HG02678 (cell line): ENCODE data around the gene DYNLRB1.
A peak's percentile ranks its signal among the peaks of the same experiment; 100 is the strongest.
"Not testable (repeated sequence)": the region's sequence is repeated elsewhere in the genome, so short reads cannot be mapped to it uniquely, and the experiment has no call there.

Experiments
- ATAC-seq: cut with Tn5 transposase; IDR thresholded peaks from one replicate; pipeline ENCODE4 v1.9.1; 2021; ENCODE audit warnings: mild to moderate bottlenecking, moderate library complexity; ENCODE audit not compliant: unreplicated experiment

Gene DYNLRB1

DNA sequence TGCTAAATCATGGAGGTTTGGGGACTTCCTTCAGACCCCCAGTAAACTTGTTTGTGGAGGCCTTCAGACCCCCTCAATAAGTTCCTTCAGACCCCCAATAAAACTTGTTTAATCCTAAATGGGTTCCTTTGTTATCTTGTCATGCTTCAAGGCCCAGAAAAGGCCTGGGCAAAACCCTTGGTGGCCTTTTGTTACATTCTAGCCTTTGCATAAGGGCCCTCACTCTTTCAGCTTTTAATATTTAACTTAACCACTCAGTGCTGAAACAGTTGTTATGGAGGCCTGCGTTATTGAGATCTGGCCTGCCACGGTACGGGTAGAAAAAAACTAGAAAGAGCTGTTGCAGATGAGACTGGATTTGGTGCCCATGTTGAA, 4.3 kb upstream of the DYNLRB1 start:
- no peak for ATAC-seq

DNA sequence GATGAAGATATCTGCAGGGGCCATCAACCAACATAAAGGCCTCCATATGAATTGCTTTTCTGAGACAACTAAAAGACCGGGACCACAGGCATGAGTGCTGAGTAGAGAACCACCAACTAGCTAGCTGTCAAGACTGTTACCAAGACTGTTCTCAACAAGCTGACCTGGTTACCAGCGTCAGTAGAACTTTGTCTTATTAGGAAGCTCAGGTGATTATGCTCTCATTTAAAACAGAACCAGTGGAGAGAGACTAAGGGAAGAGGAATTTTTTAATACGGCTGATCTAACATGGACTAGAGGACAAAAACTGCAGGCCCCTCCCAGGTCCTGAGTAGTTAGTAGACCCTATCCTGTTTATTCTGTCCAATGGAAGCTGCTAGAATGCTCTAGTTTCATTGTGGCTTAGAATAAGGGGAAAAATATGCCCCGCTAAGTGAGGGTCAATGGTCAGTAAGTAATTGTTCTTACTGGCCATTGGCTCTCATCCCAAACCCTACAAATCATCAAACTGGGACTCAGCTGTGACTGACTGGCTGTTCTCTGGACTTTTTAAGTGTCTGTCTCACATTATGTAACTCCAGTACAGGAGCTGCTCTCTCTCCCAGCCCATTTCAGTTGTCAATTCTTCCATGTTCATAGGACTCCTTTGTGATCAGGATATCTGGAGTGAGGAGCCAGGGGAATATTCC, 3.8 kb upstream of the DYNLRB1 start:
- no peak for ATAC-seq

- ATAC-seq, result no peak
These were observed 3.2 kb upstream of the DYNLRB1 start for GRCh38 chr20:34512955-34513419.

GRCh38 chr20:34514034-34514433, 2.2 kb upstream of the DYNLRB1 start:
- not testable (repeated sequence) for ATAC-seq

- ATAC-seq, result no peak
These were observed 1.2 kb upstream of the DYNLRB1 start for GRCh38 chr20:34514897-34515483.

DNA sequence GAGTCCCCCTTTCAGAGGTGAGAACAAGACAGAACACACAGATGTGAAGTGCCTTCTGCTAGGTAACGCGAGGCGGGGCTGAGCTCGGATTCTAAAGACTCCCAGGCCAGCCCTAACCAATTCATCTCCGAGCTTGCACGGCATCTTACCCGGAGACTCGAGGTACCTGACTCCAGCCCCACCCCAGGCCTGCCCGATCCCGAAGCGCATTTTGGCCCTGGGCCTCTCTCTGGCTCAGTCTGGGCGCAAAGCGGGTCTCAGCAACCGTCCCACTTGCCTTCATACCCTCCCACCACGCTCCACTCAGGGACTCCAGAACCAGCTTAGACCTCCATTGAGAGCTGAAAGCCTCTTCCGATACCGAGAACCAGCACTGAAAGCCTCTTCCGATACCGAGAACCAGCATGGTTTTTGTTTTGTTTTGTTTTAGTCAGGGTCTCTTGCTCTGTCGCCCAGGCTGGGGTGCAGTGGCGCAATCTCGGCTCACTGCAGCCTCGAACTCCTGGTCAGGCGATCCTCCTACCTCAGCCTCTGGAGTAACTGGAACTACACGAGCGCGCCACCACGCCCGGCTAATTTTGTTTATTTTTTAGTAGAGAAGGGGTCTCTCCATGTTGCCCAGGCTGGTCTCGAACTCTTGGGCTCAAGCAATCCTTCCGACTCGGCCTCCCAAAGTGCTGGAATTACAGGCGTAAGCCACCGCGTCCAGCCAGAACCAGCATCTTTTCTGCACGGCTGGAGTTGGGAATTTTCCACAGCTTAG, 557 bp upstream of the DYNLRB1 start:
- ATAC-seq, result peak; percentile 46

GRCh38 chr20:34517114-34517505, 888 bp downstream of the DYNLRB1 start:
- ATAC-seq, result no peak

DNA sequence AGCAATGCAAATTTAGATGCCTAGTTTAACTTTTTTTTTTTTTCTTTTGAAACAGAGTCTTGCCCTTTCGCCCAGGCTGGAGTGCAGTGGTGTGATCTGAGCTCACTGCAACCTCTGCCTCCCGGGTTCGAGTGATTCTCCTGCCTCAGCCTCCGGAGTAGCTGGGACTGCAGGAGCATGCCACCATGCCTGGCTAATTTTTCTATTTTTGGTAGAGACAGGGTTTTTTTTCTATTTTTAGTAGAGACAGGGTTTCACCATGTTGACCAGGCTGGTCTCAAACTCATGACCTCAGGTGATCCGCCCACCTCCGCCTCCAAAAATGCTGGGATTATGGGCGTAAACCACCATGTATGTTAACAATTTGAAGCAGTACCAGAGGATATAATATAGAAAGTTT, 2.6 kb downstream of the DYNLRB1 start:
- ATAC-seq, result not testable (repeated sequence)

- ATAC-seq, result not testable (repeated sequence)
These were observed 3.6 kb downstream of the DYNLRB1 start for GRCh38 chr20:34519841-34520240.

- no peak for ATAC-seq
These were observed 7.0 kb downstream of the DYNLRB1 start for GRCh38 chr20:34522969-34523871.

- no peak for ATAC-seq
These were observed 8.2 kb downstream of the DYNLRB1 start for GRCh38 chr20:34524426-34524825.

GRCh38 chr20:34525342-34525708, 9.1 kb downstream of the DYNLRB1 start:
- no peak for ATAC-seq

DNA sequence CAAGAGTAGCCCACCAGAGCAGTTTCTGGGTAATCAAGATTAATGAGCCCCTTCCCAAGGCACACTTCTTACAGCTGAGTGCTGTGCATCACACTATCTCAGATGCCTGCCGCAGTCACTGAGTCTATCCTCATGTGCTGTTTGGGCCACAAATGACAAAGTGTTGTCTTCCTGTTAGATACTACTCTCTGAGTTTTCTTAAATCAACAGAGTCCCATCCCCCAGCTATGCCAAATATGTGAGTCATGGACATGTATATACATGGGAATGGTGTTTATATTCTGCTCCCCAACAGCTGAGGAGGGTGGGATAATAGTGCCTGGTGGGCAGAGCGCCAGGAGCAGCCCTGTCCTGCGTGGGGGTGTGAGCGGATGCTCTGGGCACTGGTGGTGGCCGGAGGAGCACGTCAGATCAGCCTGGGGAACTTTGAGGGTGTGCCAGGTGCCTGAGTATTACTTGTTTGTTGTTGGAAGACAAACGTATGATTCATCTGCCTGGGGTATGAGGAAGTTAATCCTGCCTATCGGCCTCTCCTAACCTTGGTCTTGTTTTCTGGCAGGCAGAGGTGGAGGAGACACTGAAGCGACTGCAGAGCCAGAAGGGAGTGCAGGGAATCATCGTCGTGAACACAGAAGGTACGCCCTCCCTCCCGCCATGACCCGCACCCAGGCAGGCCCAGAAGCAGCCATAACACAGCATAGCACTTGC, 9.6 kb downstream of the DYNLRB1 start:
- no peak for ATAC-seq

GRCh38 chr20:34526466-34526865, 10.2 kb downstream of the DYNLRB1 start:
- ATAC-seq, result no peak

DNA sequence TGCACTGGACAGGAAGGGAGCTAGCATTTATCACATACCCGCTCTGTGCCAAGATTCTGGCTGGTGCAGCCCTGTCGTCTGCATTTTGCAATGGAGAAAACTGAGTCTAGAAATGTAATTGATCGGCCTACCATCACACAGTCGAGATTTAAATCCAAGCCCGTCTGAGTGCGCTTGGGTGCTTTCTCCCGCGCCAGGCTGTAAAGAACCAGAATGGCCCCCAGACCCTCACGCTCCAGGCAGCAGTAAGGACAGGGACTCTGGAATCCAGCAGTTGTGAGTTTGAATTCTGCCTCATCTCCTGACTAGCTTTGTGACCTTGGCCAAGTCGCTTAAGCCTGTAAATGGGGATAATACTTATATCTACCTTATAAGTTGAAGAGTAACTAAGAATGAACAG, 10.8 kb downstream of the DYNLRB1 start:
- no peak for ATAC-seq

DNA sequence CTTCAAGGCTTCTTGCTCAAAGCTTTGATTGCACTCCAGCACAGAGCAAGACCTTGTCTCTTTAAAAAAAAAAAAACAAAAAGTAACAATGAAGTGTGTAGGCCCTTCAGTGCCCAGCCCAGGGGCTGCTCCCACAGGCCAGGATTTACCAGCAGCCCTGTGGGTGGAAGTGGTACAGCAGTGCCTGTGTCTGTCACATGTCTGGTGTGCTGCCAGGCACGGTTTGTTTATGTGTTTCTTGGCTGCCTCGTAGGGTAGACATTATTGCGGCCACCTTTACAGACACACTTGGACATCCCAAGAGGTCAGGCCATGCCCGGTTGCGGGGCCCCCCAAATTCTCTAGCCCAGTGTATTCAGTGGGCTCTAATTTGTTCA, 12.7 kb downstream of the DYNLRB1 start:
- ATAC-seq, result no peak

DNA sequence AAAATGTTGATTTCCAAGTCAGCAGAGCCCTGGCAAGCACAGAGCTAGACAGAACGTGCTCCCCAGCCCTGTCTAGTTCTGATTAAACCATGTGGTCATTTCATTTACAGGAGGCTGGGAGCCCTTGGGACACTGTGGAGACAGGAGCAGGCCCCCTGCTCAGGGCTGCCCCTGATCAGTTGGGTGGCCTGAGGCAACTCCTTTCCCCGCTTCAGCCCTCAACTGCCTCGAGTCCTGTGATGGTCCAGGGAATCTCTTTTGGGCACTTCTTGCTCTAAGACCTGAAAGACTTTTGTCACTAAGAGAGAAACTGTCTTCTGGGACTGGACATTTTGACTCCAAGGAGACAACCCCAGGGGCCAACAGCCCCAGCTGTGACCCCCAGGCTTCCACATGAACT, 13.5 kb downstream of the DYNLRB1 start:
- ATAC-seq, result no peak

GRCh38 chr20:34530342-34530741, 14.1 kb downstream of the DYNLRB1 start:
- ATAC-seq, result no peak

- ATAC-seq, result no peak
These were observed 15.5 kb downstream of the DYNLRB1 start for GRCh38 chr20:34531608-34532265.

DNA sequence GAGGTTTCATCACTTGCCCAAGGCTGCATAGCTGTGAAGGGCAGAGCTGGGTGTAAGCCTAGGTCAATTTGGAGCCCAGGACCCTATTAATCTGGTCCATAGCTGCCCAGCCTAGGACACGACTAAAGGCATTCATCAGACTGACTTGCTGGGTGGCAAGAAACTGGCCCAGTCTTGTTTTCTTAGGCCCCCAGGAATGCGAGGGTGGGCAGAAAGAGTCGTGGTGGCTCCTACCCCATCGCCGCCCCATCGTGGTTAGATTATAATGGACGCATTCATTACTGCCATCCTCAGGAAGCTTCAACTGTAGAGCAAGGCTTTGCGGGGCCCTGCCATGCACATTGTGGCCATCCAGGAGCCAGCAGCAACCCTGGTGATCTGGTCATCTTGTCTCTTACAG, 16.1 kb downstream of the DYNLRB1 start:
- ATAC-seq, result no peak
